B cell (primary cell): ENCODE measurements around the gene ARHGAP11A.

Source experiments
- CTCF ChIP-seq: fragments of 200-600 bp; IDR thresholded peaks from one replicate; pipeline ENCODE4 v1.8.0; 2022; ENCODE audit warnings: antibody characterized with exemption, mild to moderate bottlenecking
- EZH2 ChIP-seq: IDR thresholded peaks from 2 replicates; pipeline ENCODE4 v1.6.1; 2012; ENCODE audit warnings: borderline replicate concordance, low read depth, mild to moderate bottlenecking, moderate library complexity, low read length; ENCODE audit not compliant: insufficient read depth, poor library complexity, severe bottlenecking

- TF ChIP-seq CTCF, result no peak
- no peak for TF ChIP-seq EZH2
Observed at GRCh38 chr15:32652178-32652577, 36.9 kb downstream of the ARHGAP11A start.
